OCI-LY1 (cell line): ENCODE results near the gene INTS6.

ENCODE experiments used
- H2AFZ ChIP-seq: fragments of 200-600 bp; sonication (generic), shearing (Covaris generic); 2 replicates; pipeline ENCODE4 v1.6.0; 2014; ENCODE audit warnings: antibody characterized with exemption, mild to moderate bottlenecking, low read length
- H3F3A ChIP-seq: fragments of 200-600 bp; sonication (generic), shearing (Covaris generic); 2 replicates; pipeline ENCODE4 v1.6.0; 2014; ENCODE audit warnings: mild to moderate bottlenecking, antibody characterized with exemption, low read length, moderate library complexity; ENCODE audit not compliant: insufficient read depth
- H3K27ac ChIP-seq: fragments of 200-600 bp; sonication (generic); 2 replicates; pipeline ENCODE4 v1.5.1; 2014; ENCODE audit warnings: low read length, mixed run types, mild to moderate bottlenecking, low read depth; ENCODE audit not compliant: poor library complexity, severe bottlenecking
- H3K27me3 ChIP-seq: fragments of 200-600 bp; sonication (generic); 2 replicates; pipeline ENCODE4 v1.6.0; 2014; ENCODE audit warnings: antibody characterized with exemption, mild to moderate bottlenecking, low read length, moderate library complexity; ENCODE audit not compliant: insufficient read depth
- H3K36me3 ChIP-seq: fragments of 200-600 bp; sonication (generic); 2 replicates; pipeline ENCODE4 v1.6.1; 2014; ENCODE audit warnings: mild to moderate bottlenecking, antibody characterized with exemption, low read length, moderate library complexity, mixed read lengths; ENCODE audit not compliant: insufficient read depth
- H3K4me1 ChIP-seq: fragments of 200-600 bp; sonication (generic); 2 replicates; pipeline ENCODE4 v1.5.1; 2014; ENCODE audit warnings: mild to moderate bottlenecking, low read length, moderate library complexity; ENCODE audit not compliant: insufficient read depth, severe bottlenecking
- H3K4me2 ChIP-seq: fragments of 200-600 bp; sonication (generic), shearing (Covaris generic); 2 replicates; pipeline ENCODE4 v1.6.1; 2014; ENCODE audit warnings: low read length
- H3K4me3 ChIP-seq: fragments of 200-600 bp; sonication (generic); 2 replicates; pipeline ENCODE4 v1.5.1; 2014; ENCODE audit warnings: low read length, low read depth, mild to moderate bottlenecking, mixed read lengths; ENCODE audit not compliant: poor library complexity, severe bottlenecking
- H3K79me2 ChIP-seq: fragments of 200-600 bp; shearing (Covaris generic); 2 replicates; pipeline ENCODE4 v1.6.1; 2016; ENCODE audit warnings: mixed run types, low read length, mixed read lengths; ENCODE audit not compliant: insufficient read depth
- H3K9ac ChIP-seq: fragments of 200-600 bp; sonication (generic), shearing (Covaris generic); 2 replicates; pipeline ENCODE4 v1.6.1; 2014; ENCODE audit warnings: mild to moderate bottlenecking, low read length, mixed read lengths
- H3K9me2 ChIP-seq: fragments of 200-600 bp; sonication (generic), shearing (Covaris generic); 2 replicates; pipeline ENCODE4 v1.6.1; 2014; ENCODE audit warnings: low read depth, mild to moderate bottlenecking, low read length, mixed read lengths
- H3K9me3 ChIP-seq: fragments of 200-600 bp; shearing (Covaris generic); 2 replicates; pipeline ENCODE4 v1.6.1; 2014; ENCODE audit warnings: low read length, mixed read lengths
- H4K20me1 ChIP-seq: fragments of 200-600 bp; sonication (generic), shearing (Covaris generic); 2 replicates; pipeline ENCODE4 v1.6.0; 2016; ENCODE audit warnings: mild to moderate bottlenecking, low read length; ENCODE audit not compliant: insufficient read depth
- EZH2 ChIP-seq: fragments of 200-600 bp; sonication (generic), shearing (Covaris generic); IDR thresholded peaks from 2 replicates; pipeline ENCODE4 v1.8.0; 2017; ENCODE audit warnings: borderline replicate concordance, mixed run types, mild to moderate bottlenecking, antibody characterized with exemption, low read length, moderate library complexity, mixed read lengths
- TF ChIP-seq, protein P1 (sequence below): fragments of 200-600 bp; sonication (generic), shearing (Covaris generic); IDR thresholded peaks from 2 replicates; pipeline ENCODE4 v1.5.1; 2017; ENCODE audit warnings: mild to moderate bottlenecking, antibody characterized with exemption, low read length, moderate library complexity, mixed read lengths

Gene INTS6

DNA sequence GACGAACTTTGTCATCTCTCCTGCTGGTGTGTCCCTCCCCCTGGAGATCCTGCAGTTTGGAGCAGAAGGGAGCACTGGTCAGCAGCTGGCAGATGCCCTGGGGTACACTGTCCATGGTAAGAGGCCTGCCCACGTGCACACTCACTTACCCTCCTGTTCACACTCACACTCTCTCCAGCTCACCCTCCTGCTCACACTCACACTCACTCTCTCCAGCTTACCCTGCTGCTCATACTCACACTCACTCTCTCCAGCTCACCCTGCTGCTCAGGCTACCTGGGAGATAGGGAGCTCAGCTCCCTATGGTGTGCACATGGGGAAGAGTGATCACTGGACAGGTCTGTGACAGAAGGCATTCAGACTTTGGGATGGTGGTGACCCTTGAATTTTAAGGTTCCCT is 111.6 kb downstream of the INTS6 start:
- Histone ChIP-seq H3K9ac (no peak overlapping the region), H3K4me2 (no peak overlapping the region), H3K27me3 (no peaks in the 10 kb centered on the region), H3K4me1 (no peaks in the 10 kb centered on the region), H3K79me2 (no peaks in the 10 kb centered on the region), H3F3A (no peaks in the 10 kb centered on the region), H3K9me3 (no peaks in the 10 kb centered on the region), H3K4me3 (no peak overlapping the region), H3K27ac (no peak overlapping the region), H4K20me1 (no peaks in the 10 kb centered on the region), H3K36me3 (no peaks in the 10 kb centered on the region), H2AFZ (no peak overlapping the region), H3K9me2 (no peaks in the 10 kb centered on the region)
- TF ChIP-seq EZH2 = no peak
- TF ChIP-seq, protein P1, sequence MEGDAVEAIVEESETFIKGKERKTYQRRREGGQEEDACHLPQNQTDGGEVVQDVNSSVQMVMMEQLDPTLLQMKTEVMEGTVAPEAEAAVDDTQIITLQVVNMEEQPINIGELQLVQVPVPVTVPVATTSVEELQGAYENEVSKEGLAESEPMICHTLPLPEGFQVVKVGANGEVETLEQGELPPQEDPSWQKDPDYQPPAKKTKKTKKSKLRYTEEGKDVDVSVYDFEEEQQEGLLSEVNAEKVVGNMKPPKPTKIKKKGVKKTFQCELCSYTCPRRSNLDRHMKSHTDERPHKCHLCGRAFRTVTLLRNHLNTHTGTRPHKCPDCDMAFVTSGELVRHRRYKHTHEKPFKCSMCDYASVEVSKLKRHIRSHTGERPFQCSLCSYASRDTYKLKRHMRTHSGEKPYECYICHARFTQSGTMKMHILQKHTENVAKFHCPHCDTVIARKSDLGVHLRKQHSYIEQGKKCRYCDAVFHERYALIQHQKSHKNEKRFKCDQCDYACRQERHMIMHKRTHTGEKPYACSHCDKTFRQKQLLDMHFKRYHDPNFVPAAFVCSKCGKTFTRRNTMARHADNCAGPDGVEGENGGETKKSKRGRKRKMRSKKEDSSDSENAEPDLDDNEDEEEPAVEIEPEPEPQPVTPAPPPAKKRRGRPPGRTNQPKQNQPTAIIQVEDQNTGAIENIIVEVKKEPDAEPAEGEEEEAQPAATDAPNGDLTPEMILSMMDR = no peak

DNA sequence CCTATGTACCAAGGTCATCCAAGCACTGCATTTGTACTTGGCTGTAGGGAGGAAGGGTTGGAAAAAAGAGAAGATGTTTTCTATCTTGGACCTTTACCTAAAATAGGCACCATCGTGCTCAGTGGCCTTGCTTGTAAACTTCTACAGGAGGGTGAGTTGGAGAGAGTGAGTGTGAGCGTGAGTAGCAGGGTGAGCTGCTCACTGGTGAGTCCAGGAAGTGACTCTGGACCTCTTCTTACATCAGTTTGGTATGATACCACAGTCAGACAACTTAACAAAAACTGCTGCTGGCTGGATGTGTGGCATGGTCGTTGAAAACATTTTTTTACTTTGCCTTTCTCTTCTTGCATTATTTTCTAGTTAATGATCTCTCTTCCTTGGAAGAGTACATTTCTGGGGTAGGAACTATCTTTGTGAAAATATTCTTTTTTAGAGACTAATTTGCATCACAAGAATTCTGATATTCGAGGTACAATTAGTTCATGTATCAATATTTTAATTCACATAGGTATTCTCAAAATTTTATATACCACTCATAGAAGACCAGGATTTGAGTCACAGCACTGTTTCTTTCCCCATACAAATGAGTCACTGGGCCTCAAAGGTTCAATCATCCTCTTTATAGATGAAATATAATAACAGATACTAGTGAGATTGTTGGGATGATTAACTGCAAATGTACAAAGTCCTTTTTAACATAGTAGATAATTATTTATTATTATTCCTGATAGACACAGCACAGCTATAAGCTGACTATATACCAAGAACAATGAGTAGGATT is 112.7 kb downstream of the INTS6 start:
- Histone ChIP-seq H3F3A (no peaks in the 10 kb centered on the region), H2AFZ (no peak overlapping the region), H3K9ac (no peak overlapping the region), H3K27ac (no peak overlapping the region), H4K20me1 (no peaks in the 10 kb centered on the region), H3K4me2 (no peak overlapping the region), H3K9me3 (no peaks in the 10 kb centered on the region), H3K27me3 (no peaks in the 10 kb centered on the region), H3K36me3 (no peaks in the 10 kb centered on the region), H3K4me3 (no peak overlapping the region), H3K4me1 (no peaks in the 10 kb centered on the region), H3K9me2 (no peaks in the 10 kb centered on the region), H3K79me2 (no peaks in the 10 kb centered on the region)
- no peak for TF ChIP-seq EZH2
- TF ChIP-seq, protein P1 = no peak

DNA sequence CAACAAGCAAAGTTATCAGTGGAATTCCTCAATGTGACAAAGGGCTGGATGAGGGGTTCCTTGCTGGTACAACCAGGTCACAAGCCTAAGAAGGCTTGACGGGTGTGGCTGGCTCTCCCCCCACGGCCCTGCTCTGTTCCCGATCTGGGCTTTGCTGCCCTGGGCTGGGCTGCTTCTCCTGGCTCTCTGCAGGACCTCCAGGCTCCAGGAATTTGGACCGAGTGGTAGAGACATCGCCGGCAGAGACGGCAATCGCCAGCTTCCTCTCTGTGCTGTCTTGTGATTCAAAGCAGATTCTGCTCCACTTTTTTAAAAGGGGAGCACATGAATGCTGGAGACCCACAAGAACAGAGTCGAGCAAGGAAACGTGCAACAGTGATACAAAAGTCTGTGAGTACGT is 113.5 kb downstream of the INTS6 start, which contains the start of gene SERPINE3:
Gene SERPINE3 (plus strand): TSS at position 338 of the 400 bp plus-strand sequence. CDS start 1,401 bp downstream, outside the sequence.
- Histone ChIP-seq H3K36me3 (no peaks in the 10 kb centered on the region), H3K9ac (no peak within 1 kb of the TSS), H3K79me2 (no peaks in the 10 kb centered on the region), H3K4me2 (no peak within 1 kb of the TSS), H3K27ac (no peak within 1 kb of the TSS), H3F3A (no peaks in the 10 kb centered on the region), H2AFZ (no peak within 1 kb of the TSS), H4K20me1 (no peaks in the 10 kb centered on the region), H3K9me2 (no peaks in the 10 kb centered on the region), H3K4me3 (no peak within 1 kb of the TSS), H3K9me3 (no peaks in the 10 kb centered on the region), H3K27me3 (no peaks in the 10 kb centered on the region), H3K4me1 (no peaks in the 10 kb centered on the region)
- TF ChIP-seq EZH2 = no peak
- TF ChIP-seq, protein P1 = no peak
